C4-2B (cell line): ENCODE results near the gene WNK3.

Source experiments
- CTCF ChIP-seq: fragments of 450-650 bp; conservative IDR thresholded peaks from 2 replicates; pipeline ENCODE4 v1.5.1; 2017; ENCODE audit warnings: mild to moderate bottlenecking
- ZFX ChIP-seq: fragments of 450-650 bp; IDR thresholded peaks from 2 replicates; pipeline ENCODE4 v1.6.1; 2017

- TF ChIP-seq CTCF, result no peak
- TF ChIP-seq ZFX, result no peak
Observed at GRCh38 chrX:54325077-54325476, 32.8 kb downstream of the WNK3 start.
